ENCODE measurements around the gene DIAPH2.

Gene DIAPH2

DNA sequence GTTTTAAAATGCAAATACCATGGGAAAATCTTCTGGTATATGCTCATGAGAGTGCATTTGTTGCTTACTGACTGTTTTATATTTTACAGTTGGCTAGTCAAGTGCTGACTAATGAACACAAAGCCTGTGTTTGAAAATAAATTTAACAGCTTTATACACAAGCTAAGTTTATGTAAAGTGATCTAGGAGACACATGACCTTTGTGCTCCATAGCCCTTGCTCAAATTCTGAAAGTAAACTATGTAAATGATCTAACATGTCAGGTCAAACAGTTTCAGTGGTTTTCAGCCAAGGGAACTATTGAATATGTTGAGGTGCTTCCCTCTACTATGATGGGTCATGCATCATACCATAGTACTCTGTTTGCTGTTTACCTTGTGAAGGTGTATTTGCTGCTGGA, 36.7 kb downstream of the DIAPH2 start:
- no peaks in the 10 kb centered on the region for H3K9me2 ChIP-seq (replicated peaks; ENCODE audit: control insufficient read depth, low read length)
- no peaks in the 10 kb centered on the region for H3K36me3 ChIP-seq (ENCODE audit: control insufficient read depth, low read length)
- H3K79me2 ChIP-seq (ENCODE audit: control insufficient read depth, low read length), result peaks cover 22% of the 10 kb centered on the region
- H4K20me1 ChIP-seq (ENCODE audit: control insufficient read depth, insufficient read depth, low read depth, low read length), result no peaks in the 10 kb centered on the region
- H3K27ac ChIP-seq (ENCODE audit: low read depth, low read length), result no peak overlapping the region
- peaks cover 11% of the 10 kb centered on the region for H3K4me1 ChIP-seq (ENCODE audit: control insufficient read depth, low read length)
- TF ChIP-seq EZH2phosphoT487 (IDR thresholded peaks at IDR 0.05; ENCODE audit: borderline replicate concordance, low read length) (no peak), CTCF (IDR thresholded peaks at IDR 0.05; ENCODE audit: low read depth, low read length, poor library complexity, severe bottlenecking) (no peak)
- no peaks in the 10 kb centered on the region for H3K9me3 ChIP-seq (ENCODE audit: control insufficient read depth, insufficient read depth, low read length)
- no peaks in the 10 kb centered on the region for H3F3A ChIP-seq (ENCODE audit: control insufficient read depth, insufficient read depth)
- no peak overlapping the region for H3K4me2 ChIP-seq (ENCODE audit: low read length)
- no peak overlapping the region for H3K4me3 ChIP-seq (ENCODE audit: low read length)
- no peaks in the 10 kb centered on the region for H3K27me3 ChIP-seq (ENCODE audit: control insufficient read depth, low read length)

- H3K4me1 ChIP-seq (ENCODE audit: control insufficient read depth, low read length), result peaks cover 11% of the 10 kb centered on the region
- H3F3A ChIP-seq (ENCODE audit: control insufficient read depth, insufficient read depth), result no peaks in the 10 kb centered on the region
- no peak overlapping the region for H3K4me3 ChIP-seq (ENCODE audit: low read length)
- H3K36me3 ChIP-seq (ENCODE audit: control insufficient read depth, low read length), result no peaks in the 10 kb centered on the region
- TF ChIP-seq CTCF (IDR thresholded peaks at IDR 0.05; ENCODE audit: low read depth, low read length, poor library complexity, severe bottlenecking), result no peak
- H3K9me2 ChIP-seq (replicated peaks; ENCODE audit: control insufficient read depth, low read length), result no peaks in the 10 kb centered on the region
- H3K9me3 ChIP-seq (ENCODE audit: control insufficient read depth, insufficient read depth, low read length), result no peaks in the 10 kb centered on the region
- H3K27me3 ChIP-seq (ENCODE audit: control insufficient read depth, low read length), result no peaks in the 10 kb centered on the region
- H3K4me2 ChIP-seq (ENCODE audit: low read length), result no peak overlapping the region
- H3K79me2 ChIP-seq (ENCODE audit: control insufficient read depth, low read length), result peaks cover 15% of the 10 kb centered on the region
- H4K20me1 ChIP-seq (ENCODE audit: control insufficient read depth, insufficient read depth, low read depth, low read length), result no peaks in the 10 kb centered on the region
- H3K27ac ChIP-seq (ENCODE audit: low read depth, low read length), result no peak overlapping the region
Measured at GRCh38 chrX:96722781-96723180, 38.1 kb downstream of the DIAPH2 start.

DNA sequence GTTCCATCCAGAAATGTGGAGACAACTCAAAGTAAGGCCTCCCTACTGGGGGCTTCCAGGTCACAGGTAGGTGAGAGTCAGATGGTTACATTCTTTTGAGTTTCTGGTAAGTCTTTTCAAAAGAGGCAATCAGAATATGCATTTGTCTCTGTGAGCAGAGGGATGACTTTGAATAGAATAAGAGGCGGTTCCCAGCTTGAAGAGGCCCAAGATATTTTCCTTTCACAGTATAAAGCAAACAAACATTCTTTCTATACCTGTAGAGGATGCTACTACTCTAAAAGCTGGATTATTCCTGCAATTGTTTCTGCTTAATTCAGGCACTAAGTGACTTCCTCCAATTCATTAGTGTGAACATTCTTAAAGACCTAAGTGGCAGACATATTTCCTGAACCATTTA, 44.4 kb downstream of the DIAPH2 start:
- Histone ChIP-seq H4K20me1 (ENCODE audit: control insufficient read depth, insufficient read depth, low read depth, low read length) (no peaks in the 10 kb centered on the region), H3K9me2 (replicated peaks; ENCODE audit: control insufficient read depth, low read length) (no peaks in the 10 kb centered on the region), H3F3A (ENCODE audit: control insufficient read depth, insufficient read depth) (no peaks in the 10 kb centered on the region), H3K79me2 (ENCODE audit: control insufficient read depth, low read length) (no peaks in the 10 kb centered on the region), H3K36me3 (ENCODE audit: control insufficient read depth, low read length) (no peaks in the 10 kb centered on the region), H3K27me3 (ENCODE audit: control insufficient read depth, low read length) (no peaks in the 10 kb centered on the region), H3K27ac (ENCODE audit: low read depth, low read length) (no peak overlapping the region), H3K9me3 (ENCODE audit: control insufficient read depth, insufficient read depth, low read length) (no peaks in the 10 kb centered on the region), H3K4me3 (ENCODE audit: low read length) (no peak overlapping the region), H3K4me2 (ENCODE audit: low read length) (no peak overlapping the region), H3K4me1 (ENCODE audit: control insufficient read depth, low read length) (no peaks in the 10 kb centered on the region)
- no peak for TF ChIP-seq EZH2phosphoT487 (IDR thresholded peaks at IDR 0.05; ENCODE audit: borderline replicate concordance, low read length)
- TF ChIP-seq CTCF (IDR thresholded peaks at IDR 0.05; ENCODE audit: low read depth, low read length, poor library complexity, severe bottlenecking), result no peak

Measured in DOHH2 (cell line).